AG04449 (cell line): ENCODE measurements around the gene SGIP1.
A peak's percentile ranks its signal among the peaks of the same experiment; 100 is the strongest.

ENCODE experiments used
- CTCF ChIA-PET: fragments of 350-600 bp; formaldehyde crosslinking; extraction: SDS; loops from one replicate; lab custom pipeline; 2021; ENCODE audit warnings: antibody characterized with exemption; lab: Yijun Ruan, JAX
- POLR2A ChIA-PET: fragments of 400-600, 350-600 bp; formaldehyde crosslinking; extraction: SDS; loops from one replicate; lab custom pipeline; 2020; ENCODE audit warnings: antibody characterized with exemption, inconsistent platforms; lab: Yijun Ruan, JAX
- DNase-seq: peaks from one replicate; pipeline ENCODE4 v3.0.0-alpha.2; 2010; ENCODE audit warnings: low read depth, low spot score
- H3K4me3 ChIP-seq: 2 replicates; pipeline ENCODE4 v1.5.1; 2011; ENCODE audit warnings: low read depth, mild to moderate bottlenecking, control low read depth, low read length
- CTCF ChIP-seq: IDR thresholded peaks from one replicate; pipeline ENCODE4 v1.5.1; 2011; ENCODE audit warnings: mild to moderate bottlenecking, moderate library complexity, low read length, control low read depth, inconsistent platforms; ENCODE audit not compliant: insufficient read depth; ENCODE audit errors: missing control alignments

The SGIP1 gene

DNA sequence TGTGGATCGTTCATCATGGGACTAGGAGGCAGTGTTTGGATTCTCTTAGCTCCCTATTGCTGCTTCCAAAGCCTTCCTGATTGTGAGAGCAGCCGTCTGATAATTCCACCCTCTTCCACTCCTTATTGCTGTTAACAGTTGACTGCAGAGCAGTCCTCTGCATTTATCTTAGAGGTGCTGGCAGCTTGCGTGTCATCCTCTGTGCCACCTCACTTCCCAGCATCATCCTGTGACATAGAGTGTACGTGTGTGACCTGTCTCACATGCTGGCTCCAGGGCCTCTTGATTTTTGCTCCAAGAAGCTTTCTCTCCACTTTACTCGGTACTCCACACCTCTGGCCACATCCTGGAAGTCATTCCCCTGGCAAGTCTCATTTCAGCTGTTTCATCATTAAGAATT is 165.3 kb downstream of the SGIP1 start:
- POLR2A ChIA-PET = no interaction called here
- DNase-seq = no peak
- no peak for TF ChIP-seq CTCF
- no peak overlapping the region for H3K4me3 ChIP-seq
- CTCF ChIA-PET = interaction anchor here (0.9 to 1.5 kb wide), 2 partner anchors 10 to 195 kb away, joined by 4 read pairs; no protein-coding TSS in a partner anchor

DNA sequence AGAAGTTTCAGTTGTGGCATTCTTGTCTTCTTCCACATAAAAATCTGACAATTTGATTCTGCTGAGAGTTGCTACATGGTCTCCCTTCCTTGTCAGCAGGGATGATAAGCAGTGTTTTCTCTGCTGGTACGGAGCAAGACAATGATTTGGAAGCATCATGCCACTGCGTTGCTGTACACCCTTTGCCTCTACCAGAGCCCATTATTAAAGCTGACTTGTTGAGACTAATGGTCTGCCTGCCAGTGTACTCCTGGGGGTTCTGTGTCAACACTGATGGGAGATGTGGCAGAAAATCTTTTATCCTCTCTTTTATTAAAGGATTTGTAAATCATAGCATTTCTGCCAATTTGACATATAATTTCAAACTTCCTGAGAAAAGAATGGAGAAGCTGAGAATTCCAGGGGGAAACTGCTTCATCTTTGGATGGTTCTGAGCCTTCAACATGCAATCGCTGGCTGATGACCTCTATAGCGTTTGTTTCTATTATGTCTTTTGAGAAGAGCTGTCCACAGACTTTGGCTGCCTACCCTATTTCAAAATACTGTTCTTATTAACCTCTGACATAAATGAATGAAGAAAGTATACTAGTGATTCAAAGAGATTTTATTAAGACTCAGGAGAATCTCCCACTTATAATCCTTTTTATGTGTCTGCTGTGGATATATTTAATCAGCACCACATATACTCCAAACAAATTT is 170.4 kb downstream of the SGIP1 start:
- H3K4me3 ChIP-seq = no peak overlapping the region
- CTCF ChIA-PET = no interaction called here
- POLR2A ChIA-PET = no interaction called here

GRCh38 chr1:66705110-66705509 is 171.2 kb downstream of the SGIP1 start:
- peak; percentile 29 for DNase-seq
- H3K4me3 ChIP-seq = no peak overlapping the region
- ChIA-PET CTCF (no interaction called here), POLR2A (no interaction called here)
- TF ChIP-seq CTCF = no peak

More for the DNA sequence above, 170.4 kb downstream of the SGIP1 start:
- DNase-seq = no peak
- TF ChIP-seq CTCF = no peak

GRCh38 chr1:66711420-66711819 is 177.5 kb downstream of the SGIP1 start:
- CTCF ChIA-PET = interaction anchor here (0.8 to 3.5 kb wide), 8 partner anchors 9 to 255 kb away, joined by 3 to 47 read pairs (median 3); no protein-coding TSS in a partner anchor
- H3K4me3 ChIP-seq = no peak overlapping the region
- DNase-seq = no peak
- POLR2A ChIA-PET = no interaction called here
- TF ChIP-seq CTCF = peak; percentile 12

DNA sequence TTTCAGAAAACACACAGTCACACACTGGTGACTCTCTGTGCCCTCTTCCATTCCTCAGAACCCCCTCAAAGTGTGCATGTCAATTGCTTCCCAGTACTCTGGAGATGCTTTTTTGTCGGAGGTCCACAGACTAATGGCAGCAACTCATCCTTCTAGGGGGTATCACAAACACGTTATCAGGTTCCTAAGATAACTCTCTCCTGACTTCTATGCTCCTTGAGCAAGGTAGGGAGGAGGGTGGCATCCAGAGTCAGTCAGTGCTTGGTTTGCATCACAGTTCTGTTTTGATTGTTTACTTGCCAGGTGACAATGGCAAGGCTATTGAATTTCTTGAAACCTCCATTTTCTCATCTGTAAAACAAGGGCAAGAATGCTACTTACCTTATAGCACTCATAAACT is 178.9 kb downstream of the SGIP1 start:
- H3K4me3 ChIP-seq = no peak overlapping the region
- TF ChIP-seq CTCF = no peak
- no peak for DNase-seq
- CTCF ChIA-PET = no interaction called here
- POLR2A ChIA-PET = no interaction called here

DNA sequence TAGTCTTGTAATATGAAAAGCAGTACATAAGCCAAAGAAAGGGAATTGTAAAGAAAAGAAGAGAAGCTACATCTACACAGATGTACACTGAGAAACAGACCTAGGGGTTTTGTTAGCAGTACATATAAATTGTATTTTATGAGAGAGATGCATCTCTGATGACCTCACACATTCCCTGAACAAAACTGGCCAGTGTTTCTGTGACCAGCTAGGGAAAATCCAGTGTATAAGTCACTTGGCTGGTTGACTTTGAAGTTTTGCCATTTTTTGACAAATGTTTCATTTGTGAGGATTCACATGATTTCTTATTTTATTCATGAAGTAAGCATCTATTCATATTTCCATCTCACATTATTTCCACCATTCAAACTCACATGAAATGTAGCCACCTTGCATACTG is 190.0 kb downstream of the SGIP1 start:
- DNase-seq = no peak
- no peak overlapping the region for H3K4me3 ChIP-seq
- ChIA-PET CTCF (interaction anchor here (1.4 to 4.6 kb wide), 3 partner anchors 9 to 220 kb away, joined by 5 to 47 read pairs (median 7); no protein-coding TSS in a partner anchor), POLR2A (no interaction called here)
- no peak for TF ChIP-seq CTCF
